ENCODE results near the gene TSPAN15. TPM values are rescaled to one million over a fixed set of nuclear protein-coding genes. Genes with fewer than 3 reads are reported as not detected.

The TSPAN15 gene
- total RNA-seq, 4 donors from 2014 or later: 17.2 to 58.1 (median 24.4) TPM

GRCh38 chr10:69489506-69490090, 38.3 kb downstream of the TSPAN15 start:
- no peak for TF ChIP-seq POLR2A (IDR thresholded peaks at IDR 0.05)
- no peak for TF ChIP-seq CTCF (IDR thresholded peaks at IDR 0.05)
- Histone ChIP-seq H3K27ac (no peak overlapping the region), H3K27me3 (no peaks in the 10 kb centered on the region), H3K36me3 (no peaks in the 10 kb centered on the region), H3K4me3 (no peak overlapping the region), H3K9me3 (peaks cover 0 to 4% of the 10 kb centered on the region in 2 donors), H3K4me1 (no peaks in the 10 kb centered on the region)
- intact Hi-C loops (cut with DNase I; ENCODE audit: low total_unique reads): no loop called here
- peak; percentile 8 to 9 for DNase-seq

DNA sequence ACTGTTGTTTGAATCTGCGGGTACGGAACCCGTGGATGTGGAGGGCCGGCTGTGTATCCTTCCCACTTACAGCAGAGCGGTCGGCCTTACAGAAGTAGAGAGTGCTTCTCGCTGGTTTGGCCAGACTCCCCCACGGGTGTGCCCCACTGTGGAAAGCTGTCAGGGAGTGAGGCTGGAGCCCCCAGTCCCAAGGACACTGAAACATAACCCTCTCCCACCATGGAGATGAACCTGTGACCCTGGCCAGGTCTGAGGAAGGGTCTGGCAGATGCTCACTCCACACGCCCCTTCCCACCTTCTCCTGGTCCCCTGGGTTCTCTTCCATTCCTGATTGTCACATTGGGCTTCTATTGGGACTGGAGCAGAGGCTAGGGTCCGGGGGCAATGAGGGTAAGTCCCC, 39.6 kb downstream of the TSPAN15 start:
- H3K27me3 ChIP-seq: no peaks in the 10 kb centered on the region
- H3K4me3 ChIP-seq: no peak overlapping the region
- intact Hi-C loops (cut with DNase I; ENCODE audit: low total_unique reads): no loop called here
- no peak for TF ChIP-seq CTCF (IDR thresholded peaks at IDR 0.05)
- no peak for TF ChIP-seq POLR2A (IDR thresholded peaks at IDR 0.05)
- H3K36me3 ChIP-seq: no peaks in the 10 kb centered on the region
- H3K4me1 ChIP-seq: no peaks in the 10 kb centered on the region
- DNase-seq: peak; percentile 7 to 9
- H3K9me3 ChIP-seq: peaks cover 0 to 4% of the 10 kb centered on the region in 2 donors
- no peak overlapping the region for H3K27ac ChIP-seq

DNA sequence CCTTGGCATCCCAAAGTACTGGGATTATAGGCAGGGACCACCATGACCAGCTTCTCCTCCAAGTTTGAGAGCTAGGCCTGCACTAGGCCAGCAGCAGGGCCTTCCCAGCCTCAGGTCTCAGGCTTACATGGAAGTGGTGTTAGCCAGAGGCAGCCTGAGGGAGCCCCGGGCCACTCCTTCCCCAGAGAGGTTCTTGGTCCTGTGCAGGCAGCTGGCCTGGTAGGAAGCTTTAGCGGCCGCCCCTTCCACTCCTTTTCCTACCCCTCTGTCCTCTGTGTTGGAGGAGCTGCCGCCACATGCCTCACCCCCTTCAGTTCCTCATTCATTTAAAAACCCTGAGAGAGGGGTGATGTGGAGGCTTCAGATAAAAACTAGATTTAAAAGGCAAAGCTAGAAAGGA, 40.3 kb downstream of the TSPAN15 start:
- Histone ChIP-seq H3K9me3 (peaks cover 0 to 4% of the 10 kb centered on the region in 2 donors), H3K4me3 (no peak overlapping the region), H3K36me3 (no peaks in the 10 kb centered on the region), H3K27me3 (no peaks in the 10 kb centered on the region), H3K4me1 (no peaks in the 10 kb centered on the region), H3K27ac (peak overlapping the region; percentile 7 to 34)
- intact Hi-C loops (cut with DNase I; ENCODE audit: low total_unique reads): no loop called here
- TF ChIP-seq CTCF (IDR thresholded peaks at IDR 0.05) (no peak), POLR2A (IDR thresholded peaks at IDR 0.05) (no peak)
- peak; percentile 13 for DNase-seq

DNA sequence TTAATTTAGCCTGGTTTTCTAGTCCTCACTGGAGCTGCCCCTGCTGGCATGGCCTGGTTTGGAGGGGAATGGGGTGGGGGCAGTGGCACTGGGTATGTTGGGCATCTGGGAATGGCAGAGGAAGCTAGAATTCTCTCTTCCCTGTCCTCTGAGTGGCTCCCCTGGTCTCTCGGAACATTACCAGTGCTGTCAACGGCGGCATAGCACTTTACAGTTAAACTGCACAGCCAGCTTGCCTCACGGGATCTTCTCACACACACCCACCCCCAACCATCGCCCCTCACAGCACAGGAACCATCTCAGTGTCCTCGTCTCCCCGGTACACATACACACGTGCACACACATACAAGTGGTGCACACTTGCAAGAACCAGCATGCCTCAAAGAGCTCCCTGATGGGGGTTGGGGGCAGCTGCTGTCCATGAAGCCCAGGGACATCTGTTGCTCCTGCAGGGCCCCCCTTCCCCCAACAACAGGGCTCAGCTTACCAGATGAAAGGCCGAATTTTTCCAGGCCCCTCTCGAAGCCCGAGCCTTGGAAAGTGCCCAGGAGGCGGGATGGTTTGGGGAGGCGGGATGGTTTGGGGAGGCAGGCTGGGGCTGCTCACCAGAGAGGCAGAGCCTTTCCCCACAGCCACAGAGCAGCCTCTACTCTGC, 41.0 kb downstream of the TSPAN15 start:
- peak overlapping the region; percentile 34 to 50 for H3K27ac ChIP-seq

More for the DNA sequence above, 41.0 kb downstream of the TSPAN15 start:
- H3K9me3 ChIP-seq: peaks cover 0 to 4% of the 10 kb centered on the region in 2 donors
- H3K4me3 ChIP-seq: no peak overlapping the region
- H3K4me1 ChIP-seq: no peaks in the 10 kb centered on the region
- TF ChIP-seq CTCF (IDR thresholded peaks at IDR 0.05) (no peak), POLR2A (IDR thresholded peaks at IDR 0.05) (no peak)
- H3K36me3 ChIP-seq: no peaks in the 10 kb centered on the region
- DNase-seq: peak; percentile 12 to 13
- intact Hi-C loops (cut with DNase I; ENCODE audit: low total_unique reads): no loop called here
- no peaks in the 10 kb centered on the region for H3K27me3 ChIP-seq
